NOMO-1 (cell line): ENCODE data around the gene PLXNA4.

Source experiments
- DNase-seq, 2 experiments: peaks; one replicate each; lab custom pipeline; 2025; ENCODE audit not compliant: unreplicated experiment in 2 of 2; lab: John Stamatoyannopoulos, UW

Gene PLXNA4

GRCh38 chr7:132292803-132293202 is 283.5 kb downstream of the PLXNA4 start:
- no peak for DNase-seq

DNA sequence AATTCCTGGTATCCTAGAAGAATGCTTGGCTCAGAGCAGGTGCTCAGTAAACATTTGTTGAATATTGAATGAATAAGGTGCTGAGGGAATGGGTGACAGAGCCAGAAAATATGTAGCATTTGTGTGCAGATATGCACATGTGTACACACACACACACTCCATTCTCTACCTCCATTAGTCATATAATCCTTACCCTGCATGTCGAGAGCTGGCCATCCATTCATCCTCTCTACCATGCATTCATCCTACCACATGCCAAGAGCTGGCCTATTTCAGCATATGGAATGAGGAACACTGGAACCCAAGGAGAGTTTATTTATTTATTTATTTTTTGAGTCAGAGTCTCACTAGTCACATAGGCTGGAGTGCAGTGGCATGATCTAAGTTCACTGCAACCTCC is 284.8 kb downstream of the PLXNA4 start:
- no peak for DNase-seq

DNA sequence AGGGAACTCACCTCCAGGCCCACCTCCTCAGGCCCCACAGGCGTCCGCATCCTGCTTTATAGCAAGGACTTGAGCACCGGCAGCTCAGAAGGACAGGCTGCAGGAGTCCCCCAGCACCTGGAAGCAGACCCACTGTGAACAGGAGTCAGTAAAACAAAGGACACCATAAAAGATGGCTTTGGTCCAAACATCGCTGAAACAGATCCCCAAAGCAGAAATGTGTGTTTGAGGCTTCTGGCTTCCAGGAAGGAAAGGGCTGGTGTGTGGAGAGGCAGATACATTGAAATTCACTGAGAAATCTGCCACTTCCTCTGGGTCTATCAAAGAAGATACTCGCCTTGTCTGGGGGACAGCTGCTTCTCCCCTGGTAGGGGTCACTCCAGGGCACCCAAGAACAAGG is 286.2 kb downstream of the PLXNA4 start:
- DNase-seq = no peak

- no peak for DNase-seq
Observed at GRCh38 chr7:132286836-132287235, 289.4 kb downstream of the PLXNA4 start.

DNA sequence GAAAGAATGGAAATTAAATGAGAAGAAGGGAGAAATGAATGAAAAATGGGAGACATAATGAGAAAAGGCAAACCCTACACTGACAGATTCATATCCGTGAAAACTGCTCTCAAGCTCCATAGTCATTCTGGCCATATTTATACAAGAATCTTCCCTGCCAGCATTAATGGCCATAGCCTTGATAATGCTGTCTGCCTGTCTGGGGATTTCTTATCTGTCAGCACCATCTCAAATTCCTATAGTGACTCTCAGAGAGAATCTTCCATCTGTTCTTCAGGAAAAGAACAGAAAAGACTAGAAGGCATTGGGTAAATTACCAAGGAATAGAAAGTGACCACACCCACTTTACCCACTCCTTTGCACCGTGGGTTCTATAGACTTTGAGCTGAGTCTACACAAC is 295.9 kb downstream of the PLXNA4 start:
- DNase-seq = no peak

- DNase-seq = no peak
Observed at GRCh38 chr7:132279718-132280117, 296.6 kb downstream of the PLXNA4 start.

- no peak for DNase-seq
Observed at GRCh38 chr7:132276976-132277725, 299.1 kb downstream of the PLXNA4 start.

DNA sequence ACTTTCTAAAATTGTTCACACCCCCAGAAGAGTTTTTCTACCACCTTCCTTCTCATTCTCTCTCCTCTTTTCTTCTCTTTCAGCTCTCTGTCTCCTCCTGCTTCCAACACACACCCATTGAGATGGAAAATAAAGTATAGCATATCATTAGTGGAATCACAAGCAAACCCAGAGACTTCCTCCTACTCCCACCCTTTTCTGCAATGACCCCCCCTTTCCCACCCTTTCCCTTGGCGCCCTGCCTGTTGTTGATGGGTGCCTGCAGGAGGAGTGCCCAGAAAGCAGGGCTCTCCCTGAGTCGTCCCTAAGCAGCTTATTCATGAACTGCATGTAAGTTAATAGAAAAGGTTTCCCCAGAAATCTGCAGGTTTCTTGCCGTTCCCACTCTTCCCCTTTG is 300.0 kb downstream of the PLXNA4 start:
- no peak for DNase-seq

- no peak for DNase-seq
Observed at GRCh38 chr7:132275416-132276233, 300.6 kb downstream of the PLXNA4 start.

DNA sequence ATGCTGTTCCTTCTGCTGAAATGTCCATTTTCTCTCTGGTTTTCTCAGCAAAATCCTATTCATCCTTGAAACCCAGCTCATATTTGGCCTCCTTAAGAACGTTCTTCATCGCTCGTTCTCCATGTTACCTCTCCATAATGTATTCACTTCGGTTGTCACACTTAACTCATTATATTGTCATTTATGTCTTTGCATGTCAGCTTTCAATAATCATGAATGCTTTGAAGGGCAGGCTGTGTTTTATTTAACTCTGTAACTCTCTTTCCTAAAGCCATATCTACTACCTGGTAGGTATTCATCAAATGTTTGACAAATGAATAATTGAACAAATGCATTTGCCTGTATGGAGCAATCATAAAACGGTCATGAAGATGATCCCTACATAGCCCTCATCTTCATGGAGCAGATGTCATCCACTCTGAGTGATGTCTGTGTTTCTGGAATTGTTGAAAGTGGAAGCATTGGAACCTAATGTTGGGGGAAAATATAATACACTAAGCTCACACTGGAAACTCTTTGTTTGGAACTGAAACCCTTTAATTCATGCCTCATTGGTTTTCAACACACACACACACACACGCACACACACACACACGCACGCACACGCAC is 303.4 kb downstream of the PLXNA4 start:
- no peak for DNase-seq

- no peak for DNase-seq
Observed at GRCh38 chr7:132270517-132270916, 305.8 kb downstream of the PLXNA4 start.

DNA sequence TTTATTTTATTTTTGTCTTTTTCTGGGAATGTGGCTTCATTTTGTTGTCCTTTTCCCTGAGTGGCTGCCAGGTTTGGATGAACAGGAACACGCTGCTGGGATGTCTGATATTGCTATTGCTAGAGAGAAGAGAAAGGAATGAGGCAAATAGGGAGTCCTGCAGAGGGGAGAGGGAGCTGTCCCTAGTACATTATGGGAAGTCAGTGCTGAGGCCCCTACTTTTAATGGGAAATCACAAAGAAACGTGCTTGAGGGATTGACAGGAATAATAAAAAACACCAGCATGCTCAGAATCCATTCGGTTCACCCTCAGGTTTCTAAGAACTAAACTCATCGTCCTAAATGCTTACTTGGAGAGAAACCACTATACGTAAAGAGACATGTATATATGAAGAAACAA is 306.6 kb downstream of the PLXNA4 start:
- DNase-seq = no peak

DNA sequence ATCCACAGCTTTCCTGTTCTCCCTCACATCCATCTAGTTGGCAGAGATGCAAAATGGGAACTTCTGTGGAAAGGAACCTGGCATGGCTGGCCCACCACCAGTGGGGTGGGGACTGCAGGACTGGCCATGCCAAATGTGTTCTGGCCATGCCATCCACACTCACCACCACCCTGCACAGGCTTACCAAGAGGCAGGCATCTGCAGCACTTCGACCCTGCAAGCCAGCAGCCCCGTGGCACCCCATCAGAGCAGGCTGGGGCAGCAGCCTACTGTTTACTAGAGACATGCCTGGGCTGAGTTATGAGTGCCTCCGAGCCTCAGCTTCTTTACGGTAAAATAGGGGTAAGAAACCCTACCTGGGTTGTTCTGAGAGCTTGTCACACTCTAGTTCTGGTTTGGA is 313.1 kb downstream of the PLXNA4 start:
- no peak for DNase-seq

DNA sequence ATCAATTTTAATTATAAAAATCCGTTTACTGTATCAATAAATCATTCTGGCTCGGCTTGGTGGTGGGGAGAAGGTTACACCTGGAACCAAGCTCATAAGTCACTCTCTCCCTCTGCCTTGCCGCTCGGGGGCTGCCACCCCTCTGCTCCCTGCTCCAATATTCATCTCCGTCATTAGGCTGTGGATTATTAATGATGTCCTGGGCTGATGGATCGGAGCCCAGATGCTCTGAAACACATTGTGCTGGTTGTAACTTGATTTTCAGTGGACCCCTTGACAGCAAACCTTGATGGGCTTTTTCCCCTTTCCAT is 314.2 kb downstream of the PLXNA4 start:
- no peak for DNase-seq

GRCh38 chr7:132261327-132262159 is 314.7 kb downstream of the PLXNA4 start:
- DNase-seq = no peak

GRCh38 chr7:132258231-132258630 is 318.0 kb downstream of the PLXNA4 start:
- no peak for DNase-seq

GRCh38 chr7:132257253-132257652 is 319.0 kb downstream of the PLXNA4 start:
- DNase-seq = no peak

GRCh38 chr7:132256721-132257212 is 319.5 kb downstream of the PLXNA4 start:
- DNase-seq = no peak

- no peak for DNase-seq
Observed at GRCh38 chr7:132255898-132256297, 320.4 kb downstream of the PLXNA4 start.

DNA sequence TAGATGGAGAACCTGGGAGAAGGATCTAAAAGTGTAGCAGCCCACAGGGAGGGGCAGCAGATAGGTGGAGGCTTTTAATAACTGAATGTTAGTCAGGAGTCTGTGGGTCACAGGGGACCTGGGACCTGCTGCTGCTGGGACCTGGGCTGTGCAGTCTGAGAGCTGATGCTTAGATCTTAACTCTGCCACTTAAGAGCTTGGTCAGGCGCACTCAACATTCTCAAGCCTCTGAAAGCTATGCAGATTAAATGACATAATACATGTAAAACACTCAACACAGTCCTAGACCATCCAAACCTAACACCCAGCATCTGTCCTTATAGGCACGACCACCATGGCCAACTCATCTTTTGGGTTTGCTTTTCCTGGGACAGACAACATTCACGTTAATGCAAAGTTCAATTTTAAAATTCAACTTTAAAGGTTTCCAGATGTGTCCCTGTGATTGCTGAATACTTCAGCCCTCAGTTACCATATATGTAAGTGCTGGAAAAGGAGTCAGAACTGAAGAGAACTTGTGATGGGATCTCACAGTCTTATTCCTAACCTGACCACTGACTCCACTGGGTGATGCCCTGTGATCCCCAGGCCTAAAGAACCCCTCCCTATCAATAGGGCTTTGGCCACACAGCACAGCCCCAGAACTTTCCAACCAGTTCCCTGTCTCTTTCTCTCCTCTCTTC is 321.0 kb downstream of the PLXNA4 start:
- no peak for DNase-seq
